Esophagus squamous epithelium (tissue), 5 donors: Measurements from ENCODE around the gene DHX8. TPM values are rescaled to one million over a fixed set of nuclear protein-coding genes. Genes with fewer than 3 reads are reported as not detected.
A peak's percentile ranks its signal among the peaks of the same experiment; 100 is the strongest.

Experiments
- DNase-seq: peaks from one replicate; lab custom pipeline; 2025; lab: John Stamatoyannopoulos, UW
- H3K27ac ChIP-seq, 4 donors: fragments of 200-600 bp; sonication (generic); one replicate each; pipeline ENCODE4 v1.5.1; 2016 to 2019; ENCODE audit warnings: mild to moderate bottlenecking in 1 of 4
- H3K27me3 ChIP-seq, 4 donors: fragments of 200-600 bp; sonication (generic); 1 replicate in 3 of 4; 2 replicates in 1 of 4; pipeline versions ENCODE4 v1.5.1 to v1.6.0; 2017 to 2021; ENCODE audit warnings: antibody characterized with exemption in 1 of 4
- H3K36me3 ChIP-seq, 3 donors: fragments of 200-600 bp; sonication (generic); one replicate each; pipeline ENCODE4 v1.5.1; 2016 to 2019
- H3K4me1 ChIP-seq, 3 donors: fragments of 200-600 bp; sonication (generic); one replicate each; pipeline ENCODE4 v1.5.1; 2017 to 2019
- H3K4me3 ChIP-seq, 4 donors: fragments of 200-600 bp; sonication (generic); 1 replicate in 3 of 4; 2 replicates in 1 of 4; pipeline ENCODE4 v1.5.1; 2016 to 2019; ENCODE audit warnings: mild to moderate bottlenecking in 2 of 4, moderate library complexity in 1 of 4
- H3K9me3 ChIP-seq, 3 donors: fragments of 200-600 bp; sonication (generic); one replicate each; pipeline ENCODE4 v1.5.1; 2016 to 2019
- CTCF ChIP-seq, 6 experiments: fragments of 450-650 bp in 4 of 6; fragments of 200-600 bp in 2 of 6; sonication (generic) in 2 of 6; IDR thresholded peaks; one replicate each; pipeline ENCODE4 v1.5.1; 2016 to 2019; ENCODE audit warnings: antibody characterized with exemption in 6 of 6, mild to moderate bottlenecking in 4 of 6, moderate library complexity in 4 of 6
- POLR2A ChIP-seq, 4 donors: fragments of 450-650 bp; IDR thresholded peaks; one replicate each; pipeline ENCODE4 v1.6.1; 2017; ENCODE audit warnings: antibody characterized with exemption in 4 of 4, mild to moderate bottlenecking in 4 of 4, moderate library complexity in 3 of 4
- WGBS, 2 donors: methylation state at CpG; one replicate each; pipeline ENCODE4 v1.1.5; 2018; 5-methylcytosine and 5-hydroxymethylcytosine counted together
- intact Hi-C: fragments of 100-400 bp; cut with DNase I; formaldehyde crosslinking; loops from one replicate; pipeline ENCODE4 v1.15.0; 2022
- total RNA-seq, 4 donors: library from RNA; depleted of rRNA; stranded (reverse); fragments of >200 nt; gene quantifications; one replicate each; pipeline ENCODE4 v1.1.0, GENCODE V29; 2016
- donor health status: DM: yes; HTN: yes; CAD: no.

Gene DHX8
- total RNA-seq, 4 donors from 2014 or later = 28.1 to 32.3 (median 31.0) TPM

- DNase-seq = no peak
- no peak overlapping the region for H3K4me3 ChIP-seq
- intact Hi-C loops = no loop called here
- H3K27me3 ChIP-seq = no peaks in the 10 kb centered on the region
- peaks cover 16 to 44% (median 18%) of the 10 kb centered on the region in 3 donors for H3K4me1 ChIP-seq
- 83 to 89% methylated on average over 5 of the region's 5 CpGs for WGBS, 2 donors
- H3K36me3 ChIP-seq = no peaks in the 10 kb centered on the region
- no peaks in the 10 kb centered on the region for H3K9me3 ChIP-seq
- no peak overlapping the region for H3K27ac ChIP-seq
- TF ChIP-seq CTCF (IDR thresholded peaks at IDR 0.05) = no peak
- no peak for TF ChIP-seq POLR2A (IDR thresholded peaks at IDR 0.05)
Observed at GRCh38 chr17:43534909-43535308, 51.1 kb downstream of the DHX8 start.

GRCh38 chr17:43536236-43536992 is 52.6 kb downstream of the DHX8 start:
- intact Hi-C loops = no loop called here
- H3K27ac ChIP-seq = peak overlapping the region; percentile 7 to 72 (median 50)
- H3K36me3 ChIP-seq = no peaks in the 10 kb centered on the region
- H3K4me3 ChIP-seq = no peak overlapping the region
- DNase-seq = no peak
- H3K9me3 ChIP-seq = no peaks in the 10 kb centered on the region
- peaks cover 6 to 30% (median 7%) of the 10 kb centered on the region in 3 donors for H3K4me1 ChIP-seq
- 56 to 60% methylated on average over 5 to 6 of the region's 6 CpGs for WGBS, 2 donors
- H3K27me3 ChIP-seq = no peaks in the 10 kb centered on the region
- TF ChIP-seq POLR2A (IDR thresholded peaks at IDR 0.05) = no peak
- no peak for TF ChIP-seq CTCF (IDR thresholded peaks at IDR 0.05)

- TF ChIP-seq POLR2A (IDR thresholded peaks at IDR 0.05) = no peak
- TF ChIP-seq CTCF (IDR thresholded peaks at IDR 0.05) = no peak
- Histone ChIP-seq H3K27ac (no peak overlapping the region), H3K9me3 (no peaks in the 10 kb centered on the region), H3K27me3 (peaks cover 0 to 42% (median 0%) of the 10 kb centered on the region in 4 donors), H3K4me3 (no peak overlapping the region), H3K4me1 (peaks cover 19 to 41% (median 23%) of the 10 kb centered on the region in 3 donors), H3K36me3 (no peaks in the 10 kb centered on the region)
- intact Hi-C loops = no loop called here
- WGBS, 2 donors = 63 to 74% methylated on average over 7 to 8 of the region's 11 CpGs
- no peak for DNase-seq
Observed at GRCh38 chr17:43540821-43541674, 57.3 kb downstream of the DHX8 start.

- DNase-seq = no peak
- peaks cover 0 to 59% (median 0%) of the 10 kb centered on the region in 4 donors for H3K27me3 ChIP-seq
- H3K4me1 ChIP-seq = peaks cover 27 to 41% (median 29%) of the 10 kb centered on the region in 3 donors
- TF ChIP-seq CTCF (IDR thresholded peaks at IDR 0.05) = no peak
- TF ChIP-seq POLR2A (IDR thresholded peaks at IDR 0.05) = no peak
- no peaks in the 10 kb centered on the region for H3K36me3 ChIP-seq
- no peak overlapping the region for H3K27ac ChIP-seq
- no peaks in the 10 kb centered on the region for H3K9me3 ChIP-seq
- 66 to 78% methylated on average over 3 to 7 of the region's 8 CpGs for WGBS, 2 donors
- H3K4me3 ChIP-seq = no peak overlapping the region
- intact Hi-C loops = no loop called here
Observed at GRCh38 chr17:43542859-43543258, 59.1 kb downstream of the DHX8 start.

- no peaks in the 10 kb centered on the region for H3K9me3 ChIP-seq
- intact Hi-C loops = no loop called here
Observed at GRCh38 chr17:43543300-43543699, 59.5 kb downstream of the DHX8 start.

More at GRCh38 chr17:43543300-43543699, 59.5 kb downstream of the DHX8 start:
- WGBS, 2 donors = 64 to 82% methylated on average over 2 of the region's 4 CpGs
- no peaks in the 10 kb centered on the region for H3K36me3 ChIP-seq
- TF ChIP-seq CTCF (IDR thresholded peaks at IDR 0.05) = no peak
- TF ChIP-seq POLR2A (IDR thresholded peaks at IDR 0.05) = no peak
- no peak overlapping the region for H3K27ac ChIP-seq
- peaks cover 0 to 63% (median 0%) of the 10 kb centered on the region in 4 donors for H3K27me3 ChIP-seq
- no peak overlapping the region for H3K4me3 ChIP-seq
- no peak for DNase-seq
- peaks cover 27 to 46% (median 33%) of the 10 kb centered on the region in 3 donors for H3K4me1 ChIP-seq
